OCI-LY3 (cell line): Measurements from ENCODE around the gene COQ9.

ENCODE experiments used
- H2AFZ ChIP-seq: fragments of 200-600, 300-600 bp; shearing (Covaris generic); 2 replicates; pipeline ENCODE4 v1.6.0; 2014; ENCODE audit warnings: antibody characterized with exemption, low read depth, low read length
- H3K27ac ChIP-seq: fragments of 200-600, 300-600 bp; sonication (generic); 2 replicates; pipeline ENCODE4 v1.5.1; 2014; ENCODE audit warnings: mild to moderate bottlenecking, low read length, moderate library complexity, mixed read lengths
- H3K27me3 ChIP-seq: fragments of 200-600, 300-600 bp; sonication (generic); 2 replicates; pipeline ENCODE4 v1.6.1; 2014; ENCODE audit warnings: low read depth, low read length, mixed read lengths
- H3K36me3 ChIP-seq: fragments of 200-600, 300-600 bp; sonication (generic); replicated peaks from 2 replicates; pipeline ENCODE3; 2014; ENCODE audit warnings: low read depth, low read length, mixed read lengths
- H3K4me1 ChIP-seq: fragments of 300-600, 200-600 bp; sonication (generic); 2 replicates; pipeline ENCODE4 v1.6.1; 2014; ENCODE audit warnings: low read length, mixed read lengths
- H3K4me2 ChIP-seq: fragments of 200-600, 300-600 bp; sonication (generic); 2 replicates; pipeline ENCODE4 v1.6.1; 2014; ENCODE audit warnings: low read length, mixed read lengths
- H3K4me3 ChIP-seq: fragments of 300-600, 200-600 bp; sonication (generic); 2 replicates; pipeline ENCODE4 v1.5.1; 2014; ENCODE audit warnings: antibody characterized with exemption, mild to moderate bottlenecking, low read length, moderate library complexity
- H3K79me2 ChIP-seq: fragments of 300-600, 200-600 bp; shearing (Covaris generic); 2 replicates; pipeline ENCODE4 v1.6.1; 2014; ENCODE audit warnings: mild to moderate bottlenecking, low read length, mixed read lengths
- H3K9ac ChIP-seq: fragments of 300-600, 200-600 bp; shearing (Covaris generic); 2 replicates; pipeline ENCODE4 v1.6.0; 2014; ENCODE audit warnings: mild to moderate bottlenecking, low read length, moderate library complexity
- H3K9me3 ChIP-seq: fragments of 200-600, 300-600 bp; shearing (Covaris generic); 2 replicates; pipeline ENCODE4 v1.6.1; 2014; ENCODE audit warnings: low read length, mixed read lengths; ENCODE audit not compliant: insufficient read depth
- H4K20me1 ChIP-seq: fragments of 200-600, 300-600 bp; sonication (generic); 2 replicates; pipeline ENCODE4 v1.6.1; 2016; ENCODE audit warnings: low read length, mixed read lengths; ENCODE audit not compliant: insufficient read depth
- EZH2phosphoT487 ChIP-seq: fragments of 200-600 bp; shearing (Covaris generic); IDR thresholded peaks from 2 replicates; pipeline ENCODE4 v1.6.1; 2018; ENCODE audit warnings: antibody characterized with exemption, mixed run types, low read depth
- TF ChIP-seq, protein P1 (sequence below): fragments of 200-600, 300-600 bp; sonication (generic); IDR thresholded peaks from 2 replicates; pipeline ENCODE4 v1.5.1; 2014; ENCODE audit warnings: antibody characterized with exemption, low read length, low read depth

The COQ9 gene

GRCh38 chr16:57477531-57478202 lies 30.4 kb downstream of the COQ9 start:
- TF ChIP-seq EZH2phosphoT487: no peak
- TF ChIP-seq, protein P1, sequence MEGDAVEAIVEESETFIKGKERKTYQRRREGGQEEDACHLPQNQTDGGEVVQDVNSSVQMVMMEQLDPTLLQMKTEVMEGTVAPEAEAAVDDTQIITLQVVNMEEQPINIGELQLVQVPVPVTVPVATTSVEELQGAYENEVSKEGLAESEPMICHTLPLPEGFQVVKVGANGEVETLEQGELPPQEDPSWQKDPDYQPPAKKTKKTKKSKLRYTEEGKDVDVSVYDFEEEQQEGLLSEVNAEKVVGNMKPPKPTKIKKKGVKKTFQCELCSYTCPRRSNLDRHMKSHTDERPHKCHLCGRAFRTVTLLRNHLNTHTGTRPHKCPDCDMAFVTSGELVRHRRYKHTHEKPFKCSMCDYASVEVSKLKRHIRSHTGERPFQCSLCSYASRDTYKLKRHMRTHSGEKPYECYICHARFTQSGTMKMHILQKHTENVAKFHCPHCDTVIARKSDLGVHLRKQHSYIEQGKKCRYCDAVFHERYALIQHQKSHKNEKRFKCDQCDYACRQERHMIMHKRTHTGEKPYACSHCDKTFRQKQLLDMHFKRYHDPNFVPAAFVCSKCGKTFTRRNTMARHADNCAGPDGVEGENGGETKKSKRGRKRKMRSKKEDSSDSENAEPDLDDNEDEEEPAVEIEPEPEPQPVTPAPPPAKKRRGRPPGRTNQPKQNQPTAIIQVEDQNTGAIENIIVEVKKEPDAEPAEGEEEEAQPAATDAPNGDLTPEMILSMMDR: no peak
- H2AFZ ChIP-seq: no peak overlapping the region
- peaks cover 19% of the 10 kb centered on the region for H3K4me1 ChIP-seq
- peaks cover 37% of the 10 kb centered on the region for H3K27me3 ChIP-seq
- H4K20me1 ChIP-seq: no peaks in the 10 kb centered on the region
- H3K4me2 ChIP-seq: no peak overlapping the region
- no peaks in the 10 kb centered on the region for H3K9me3 ChIP-seq
- H3K9ac ChIP-seq: no peak overlapping the region
- H3K36me3 ChIP-seq: peaks cover 4% of the 10 kb centered on the region
- no peak overlapping the region for H3K4me3 ChIP-seq
- H3K27ac ChIP-seq: no peak overlapping the region
- no peaks in the 10 kb centered on the region for H3K79me2 ChIP-seq

DNA sequence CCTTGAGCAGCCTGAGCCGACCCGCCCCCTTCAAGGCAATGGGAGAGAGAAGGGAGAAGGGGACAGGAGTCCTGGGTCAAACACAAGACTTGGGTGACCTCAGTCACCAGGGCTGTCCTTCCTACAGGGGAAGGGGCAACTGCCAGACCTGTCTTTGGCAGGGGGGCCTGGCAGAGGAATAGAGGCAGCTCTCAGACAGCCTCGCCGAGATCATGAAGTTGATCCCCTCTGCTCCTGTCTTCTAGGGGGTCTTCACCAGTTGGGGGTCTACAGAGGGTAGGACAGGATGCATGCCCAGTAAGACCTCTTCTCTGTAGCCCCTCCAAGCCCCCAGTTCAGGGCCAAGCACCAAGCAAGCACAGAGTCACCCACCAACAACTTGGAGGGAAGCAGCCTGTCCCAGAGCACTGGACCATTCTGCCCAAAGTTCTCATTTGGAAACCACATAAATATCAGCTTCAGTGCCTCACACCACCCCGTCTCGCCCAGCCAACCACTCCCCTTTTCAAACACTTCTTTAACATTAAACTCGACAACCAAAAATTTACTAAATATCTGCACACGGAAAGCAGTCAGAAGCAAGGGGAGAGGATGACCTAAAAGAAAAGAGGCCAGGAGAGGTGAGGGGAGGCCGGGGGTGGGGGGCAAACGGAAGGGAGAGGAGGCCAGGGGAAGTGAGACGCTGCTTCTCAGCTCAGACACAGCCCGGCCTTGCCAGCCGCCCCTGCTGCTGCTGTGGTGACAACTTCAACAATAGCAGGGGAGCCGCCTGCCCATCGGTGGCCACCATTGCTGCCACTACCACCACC lies 31.3 kb downstream of the COQ9 start:
- TF ChIP-seq EZH2phosphoT487: no peak
- TF ChIP-seq, protein P1: no peak
- peak overlapping the region; percentile 45 for H3K4me3 ChIP-seq
- peaks cover 37% of the 10 kb centered on the region for H3K27me3 ChIP-seq
- no peaks in the 10 kb centered on the region for H3K9me3 ChIP-seq
- H3K4me2 ChIP-seq: peak overlapping the region; percentile 63
- no peaks in the 10 kb centered on the region for H3K79me2 ChIP-seq
- H3K4me1 ChIP-seq: peaks cover 19% of the 10 kb centered on the region
- H2AFZ ChIP-seq: no peak overlapping the region
- H3K9ac ChIP-seq: no peak overlapping the region
- no peak overlapping the region for H3K27ac ChIP-seq
- H3K36me3 ChIP-seq: no peaks in the 10 kb centered on the region
- no peaks in the 10 kb centered on the region for H4K20me1 ChIP-seq

- Histone ChIP-seq H2AFZ (no peak overlapping the region), H4K20me1 (no peaks in the 10 kb centered on the region), H3K36me3 (no peaks in the 10 kb centered on the region), H3K4me3 (peak overlapping the region; percentile 45), H3K9ac (no peak overlapping the region), H3K27me3 (peaks cover 43% of the 10 kb centered on the region), H3K4me2 (peak overlapping the region; percentile 63), H3K79me2 (no peaks in the 10 kb centered on the region), H3K4me1 (peaks cover 19% of the 10 kb centered on the region), H3K9me3 (no peaks in the 10 kb centered on the region), H3K27ac (no peak overlapping the region)
- TF ChIP-seq EZH2phosphoT487: no peak
- TF ChIP-seq, protein P1: no peak
These were observed 32.1 kb downstream of the COQ9 start for GRCh38 chr16:57479205-57479975.
